Stimulated activated naive CD4-positive, alpha-beta T cell treated with Interleukin-2 at 50 U/mL for 16 hours (primary cell): ENCODE measurements around the gene OR5K2.
A peak's percentile ranks its signal among the peaks of the same experiment; 100 is the strongest.

Experiments used
- DNase-seq: peaks from one replicate; lab custom pipeline; 2025; lab: John Stamatoyannopoulos, UW

The OR5K2 gene

DNA sequence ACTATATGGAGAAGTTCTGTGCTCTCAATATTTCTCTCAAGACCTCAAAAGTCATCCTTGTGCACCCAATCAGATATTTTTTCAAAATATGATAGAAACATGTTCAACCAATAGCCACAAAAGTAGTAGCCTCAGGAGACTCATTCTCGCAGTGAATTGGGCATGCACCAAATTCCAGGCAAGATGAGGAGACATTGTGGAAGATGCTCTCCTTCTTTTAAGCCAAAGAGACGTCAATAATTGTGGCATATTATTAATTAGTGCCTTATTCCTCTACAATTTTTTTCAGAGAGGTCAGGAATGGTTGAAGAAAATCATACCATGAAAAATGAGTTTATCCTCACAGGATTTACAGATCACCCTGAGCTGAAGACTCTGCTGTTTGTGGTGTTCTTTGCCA lies at the start of gene OR5K2:
TSS of gene OR5K2 (plus strand) at position 301 of the 400 bp plus-strand sequence. CDS start at position 301, 0 bp downstream.
- no peak for DNase-seq

DNA sequence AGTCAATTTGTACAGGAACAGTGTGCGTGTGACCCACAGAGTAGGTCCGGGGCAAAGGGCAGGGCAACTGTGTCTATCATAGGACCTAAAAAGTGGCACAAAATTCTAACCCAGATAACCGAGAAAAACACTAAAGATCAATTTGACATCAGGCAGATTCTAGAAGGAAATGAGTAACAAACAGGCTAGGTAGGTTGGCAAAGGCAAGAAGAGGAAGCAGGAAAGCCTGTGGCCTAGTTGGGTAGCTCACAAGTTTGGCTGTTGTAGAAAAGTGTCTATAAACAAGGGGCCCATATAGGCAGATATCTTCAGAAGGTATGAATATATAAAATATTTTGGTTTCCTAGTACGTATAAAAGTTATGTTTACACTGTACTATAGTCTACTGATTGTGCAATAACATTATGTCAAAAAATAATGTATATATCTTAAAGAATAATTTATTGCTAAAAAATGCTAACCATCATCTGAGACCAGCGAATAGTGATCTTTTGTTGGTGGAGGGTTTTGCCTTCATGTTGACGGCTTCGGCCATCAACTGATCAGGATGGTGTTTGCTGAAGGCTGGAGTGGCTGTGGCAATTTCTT lies 47.8 kb upstream of the OR5K2 start:
- DNase-seq = no peak

DNA sequence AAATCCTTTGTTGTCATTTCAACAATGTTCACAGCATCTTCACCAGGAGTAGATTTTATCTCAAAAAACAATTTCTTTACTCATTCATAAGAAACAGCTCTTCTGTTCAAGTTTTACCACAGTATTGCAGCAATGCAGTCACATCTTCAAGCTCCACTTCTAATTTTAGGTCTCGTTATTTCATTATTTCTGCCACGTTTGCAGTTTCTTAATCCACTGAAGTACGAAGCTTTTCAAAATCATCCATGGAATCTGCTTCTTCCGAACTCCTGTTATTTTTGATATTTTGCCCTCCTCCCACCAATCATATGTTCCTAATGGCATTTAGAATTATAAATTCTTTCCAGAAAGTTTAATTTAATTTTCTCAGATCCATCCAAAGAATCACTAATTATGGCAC lies 47.1 kb upstream of the OR5K2 start:
- no peak for DNase-seq

DNA sequence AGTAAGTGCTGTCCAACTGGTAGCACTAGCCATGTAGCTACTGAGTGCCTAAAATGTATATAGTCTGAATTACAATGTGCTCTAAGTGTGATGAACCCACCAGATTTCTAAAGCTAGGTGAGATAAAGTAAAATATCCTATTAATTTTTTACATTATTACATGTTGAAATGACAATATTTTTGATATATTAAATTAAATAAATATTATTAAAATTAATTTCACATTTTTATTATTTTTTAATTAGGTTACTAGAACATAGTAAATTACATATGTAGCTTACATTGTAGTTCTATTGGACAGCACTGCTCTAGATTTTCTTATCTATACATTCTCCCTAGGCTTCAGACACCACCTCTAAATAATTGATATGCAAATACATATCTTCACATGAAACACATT lies 43.7 kb upstream of the OR5K2 start:
- DNase-seq = no peak

DNA sequence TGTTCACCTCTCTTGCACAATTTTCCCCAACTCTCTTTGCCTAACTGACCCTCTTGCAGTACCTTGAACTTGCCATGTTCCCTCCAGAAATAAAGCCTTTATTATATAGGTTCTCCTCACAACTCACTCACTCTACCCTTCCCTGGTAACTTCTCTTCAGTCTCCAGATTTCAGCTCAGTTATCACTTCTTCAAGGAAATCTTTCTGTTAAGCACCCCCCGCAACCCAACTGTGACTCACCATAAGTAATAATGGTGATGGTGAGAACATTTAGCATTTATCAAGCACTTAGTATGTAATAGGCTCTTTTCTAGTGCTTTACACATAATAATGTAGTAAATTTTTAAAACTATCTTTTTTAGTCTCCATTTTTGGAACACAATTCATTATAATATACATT lies 42.6 kb upstream of the OR5K2 start:
- DNase-seq = no peak

DNA sequence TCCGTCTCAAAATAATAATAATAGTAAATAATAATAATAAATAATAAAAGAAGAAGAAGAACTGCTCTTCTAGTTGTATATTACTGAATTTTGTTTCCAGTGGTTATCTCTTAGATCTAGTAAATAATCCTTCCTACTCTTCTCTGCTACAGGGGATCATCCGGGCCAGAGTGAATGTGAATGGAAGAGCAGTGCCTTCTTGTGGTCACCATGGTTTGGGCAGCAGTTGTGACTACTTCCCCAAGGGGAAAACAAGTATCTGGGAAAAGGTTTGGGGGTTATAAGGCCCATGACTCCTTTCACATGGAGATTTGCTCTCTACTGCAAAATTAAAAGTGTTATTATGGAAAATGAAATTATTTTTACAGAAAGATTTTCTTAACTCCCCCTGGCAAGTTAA lies 39.9 kb upstream of the OR5K2 start:
- DNase-seq = no peak

DNA sequence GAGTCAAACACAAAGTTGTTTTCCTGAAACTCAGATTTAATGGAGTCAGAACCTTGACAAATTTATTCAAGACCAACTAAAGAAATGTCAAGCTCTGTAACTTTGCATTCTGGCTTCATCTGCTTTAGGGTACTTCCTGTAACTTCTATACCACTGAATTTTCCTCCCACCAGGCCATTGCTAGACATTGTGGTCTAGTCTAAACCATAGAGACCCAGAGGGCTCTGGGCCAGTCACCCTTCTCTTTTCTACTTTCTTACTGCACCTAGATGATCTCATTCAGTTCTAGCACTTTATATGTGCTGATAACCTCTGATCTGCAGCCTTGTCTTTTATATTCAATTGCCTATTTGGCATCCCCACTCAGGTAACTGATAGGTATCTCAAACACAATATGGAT lies 37.3 kb upstream of the OR5K2 start:
- DNase-seq = no peak

DNA sequence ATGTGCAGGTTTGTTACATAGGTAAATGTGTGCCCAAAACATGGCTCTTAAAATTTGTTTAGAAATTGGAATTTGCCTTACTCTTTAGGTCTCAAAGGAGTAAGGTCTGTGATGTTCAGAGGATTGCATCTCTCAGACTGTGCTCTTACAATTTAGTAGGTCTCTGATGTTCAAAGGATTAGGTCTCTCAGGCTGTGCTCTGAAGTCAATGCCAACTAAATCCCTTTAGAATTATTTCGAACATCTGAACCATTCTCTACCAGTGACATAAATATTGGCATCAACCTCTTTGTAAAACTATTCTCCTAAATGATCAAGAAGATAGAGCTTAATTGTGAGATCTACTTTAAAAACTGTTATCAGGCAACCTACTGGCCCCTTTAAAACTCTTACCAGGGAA lies 34.6 kb upstream of the OR5K2 start, which contains the start of gene OR5K1:
TSS of gene OR5K1 (plus strand) at position 301 of the 400 bp plus-strand sequence. CDS start 6,376 bp downstream, outside the sequence.
- DNase-seq = no peak

DNA sequence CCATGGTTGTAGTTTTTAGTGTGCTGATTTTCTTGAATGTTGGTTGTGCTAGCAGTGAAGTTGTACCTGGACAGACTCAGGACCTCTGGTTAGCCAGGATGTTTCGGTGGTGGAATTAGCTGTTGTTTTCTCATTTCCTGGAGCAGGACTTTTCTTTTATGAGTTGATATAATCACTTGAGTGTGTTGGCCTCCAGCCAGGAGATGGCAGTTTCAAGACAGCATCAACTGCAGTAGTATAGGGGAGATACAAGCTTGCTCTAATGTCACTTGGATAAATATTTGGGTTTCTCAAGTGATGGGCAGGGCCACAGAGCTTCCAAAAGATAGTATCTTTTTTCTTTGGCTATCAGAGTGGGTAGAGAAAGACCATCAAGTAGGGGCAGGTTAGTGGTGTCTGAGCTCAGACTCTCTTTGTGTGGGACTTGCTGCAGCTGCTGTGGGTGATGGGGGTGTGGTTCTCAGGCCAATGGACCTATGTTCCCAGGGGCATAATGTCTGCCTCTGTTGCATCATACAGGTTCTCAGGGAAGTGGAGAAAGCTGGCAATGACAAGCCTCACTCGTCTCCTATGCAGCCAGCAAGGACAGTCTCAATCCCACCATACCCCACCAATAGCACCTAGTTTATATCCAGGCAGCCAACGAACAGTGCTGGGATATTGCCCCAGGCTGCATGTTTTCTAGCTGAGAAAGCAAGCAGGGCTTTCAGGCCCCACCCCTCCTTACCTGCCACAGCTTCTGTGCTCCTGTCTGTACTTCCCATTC lies 14.6 kb upstream of the OR5K2 start:
- no peak for DNase-seq

DNA sequence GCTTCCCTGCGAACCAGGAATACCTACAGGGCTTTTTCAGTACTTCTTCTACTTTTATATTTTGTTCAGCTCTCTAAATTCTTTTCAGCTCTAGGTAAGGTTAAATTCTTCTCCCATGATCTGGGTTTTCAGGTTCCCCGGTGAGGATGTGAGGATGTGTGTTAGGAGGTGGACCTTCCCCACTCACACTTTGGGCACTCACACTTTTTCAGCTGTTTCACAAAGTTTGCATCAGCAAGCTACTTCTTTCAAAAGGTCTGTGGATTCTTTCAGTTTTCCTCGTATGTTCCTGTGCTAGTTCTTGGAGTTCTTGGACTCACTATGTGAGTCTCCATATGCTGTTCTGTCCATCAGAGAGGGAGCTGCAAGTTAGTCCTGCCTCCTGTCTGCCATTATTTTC lies 13.9 kb upstream of the OR5K2 start:
- DNase-seq = no peak

DNA sequence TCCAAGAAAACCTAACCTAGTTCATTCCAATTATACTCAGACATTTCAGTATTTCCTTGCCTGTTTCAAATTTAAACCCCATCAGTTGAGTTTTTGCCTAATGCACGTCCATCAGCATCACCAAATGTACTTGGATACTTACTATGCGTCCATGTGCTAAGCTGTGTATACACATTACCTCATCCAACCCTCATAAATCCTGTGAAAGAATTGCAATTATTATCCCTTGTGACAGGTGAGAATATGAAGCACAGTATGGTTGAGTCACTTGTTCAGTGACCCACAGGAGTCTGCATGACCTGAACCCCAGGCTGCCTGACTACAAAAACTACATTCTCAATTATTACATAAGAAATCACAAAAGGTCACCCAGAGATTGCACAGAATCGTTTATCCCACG lies 2.5 kb downstream of the OR5K2 start:
- DNase-seq = no peak

DNA sequence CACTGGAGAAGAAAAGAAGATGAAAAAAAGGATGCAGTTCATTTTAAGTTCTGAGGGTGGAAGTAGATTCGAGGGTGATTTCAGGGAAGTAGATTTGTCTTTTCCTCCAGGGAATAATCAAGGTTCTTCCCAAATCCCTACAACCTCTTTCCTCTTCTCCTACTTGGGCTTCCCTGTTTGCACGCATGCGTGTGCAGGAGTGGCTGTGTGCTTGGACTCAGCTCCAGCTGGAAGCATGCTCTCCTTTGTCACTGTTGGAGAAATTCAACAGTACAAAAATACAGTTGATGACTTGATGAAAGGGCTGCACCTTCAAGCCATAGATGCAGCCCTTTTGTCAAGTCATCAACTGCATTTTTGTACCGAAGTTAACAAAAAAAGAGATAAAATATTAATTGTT lies 3.8 kb downstream of the OR5K2 start:
- no peak for DNase-seq

DNA sequence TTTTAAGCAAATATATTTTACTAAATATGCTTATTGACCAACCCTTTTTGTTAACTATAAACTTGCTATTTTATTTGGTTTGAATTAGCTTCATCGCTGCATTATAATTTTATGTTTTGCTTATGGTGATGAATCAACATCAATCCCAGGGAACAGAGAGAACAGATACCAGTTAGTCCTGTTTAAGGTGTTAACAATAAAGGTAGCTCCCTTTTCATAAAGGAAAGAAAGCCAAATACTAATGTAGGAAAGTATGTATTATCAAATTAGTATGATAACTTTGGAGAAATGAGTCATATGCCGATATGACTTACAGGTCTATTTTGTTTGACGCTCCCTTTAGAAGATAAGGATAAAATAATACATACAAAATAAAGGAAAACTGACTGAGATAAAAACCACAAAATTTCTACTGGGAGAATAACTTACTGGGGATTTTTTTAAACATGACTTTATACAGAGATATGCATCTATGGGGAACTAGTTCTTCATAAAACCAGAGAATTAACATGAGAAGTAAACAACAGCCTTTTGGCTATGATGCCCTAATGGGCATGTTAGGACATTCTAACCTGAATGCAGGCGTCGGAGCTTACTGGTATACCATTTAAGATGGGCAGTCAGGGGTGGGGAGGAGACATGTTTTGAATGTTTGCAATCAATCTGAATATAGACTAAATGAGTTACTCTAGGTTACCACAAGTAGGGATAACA lies 4.5 kb downstream of the OR5K2 start:
- no peak for DNase-seq

DNA sequence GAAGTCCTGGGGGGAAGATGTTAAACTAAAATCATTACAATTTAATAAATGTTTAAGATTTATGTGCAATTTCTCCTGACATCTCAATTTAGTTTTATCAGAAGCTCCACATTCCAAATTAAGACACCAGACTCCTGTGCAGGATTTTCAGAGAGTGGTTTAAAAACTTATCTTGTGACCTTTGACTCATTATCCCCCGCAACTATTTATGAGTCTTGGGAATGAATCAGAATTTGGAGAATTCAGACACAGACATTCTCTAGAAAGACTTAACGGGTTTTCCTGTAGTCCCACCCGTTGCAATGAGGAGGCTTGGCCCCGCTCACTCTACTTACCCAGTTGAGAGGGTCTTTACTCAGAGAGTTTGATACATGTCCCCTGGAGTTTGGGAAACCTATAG lies 7.1 kb downstream of the OR5K2 start:
- no peak for DNase-seq

DNA sequence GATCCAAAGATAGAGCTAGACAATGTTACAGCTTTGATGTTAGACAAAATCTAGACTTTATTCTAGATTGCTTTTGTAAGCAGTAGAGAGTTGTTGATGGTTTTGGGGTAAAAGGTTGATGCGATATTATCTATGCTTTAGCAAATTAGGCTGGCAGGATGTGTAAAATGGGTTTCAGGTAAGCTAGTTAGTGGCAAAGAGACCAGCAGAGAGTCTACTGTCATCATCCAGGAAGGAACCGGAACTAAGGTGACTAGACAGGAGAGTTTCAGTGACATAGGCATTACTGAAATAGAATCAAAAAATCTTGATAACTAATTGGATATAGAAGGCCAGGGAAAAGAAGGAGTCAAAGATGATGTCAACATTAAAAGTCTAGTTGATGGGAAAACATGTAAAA lies 11.1 kb downstream of the OR5K2 start:
- DNase-seq = no peak

DNA sequence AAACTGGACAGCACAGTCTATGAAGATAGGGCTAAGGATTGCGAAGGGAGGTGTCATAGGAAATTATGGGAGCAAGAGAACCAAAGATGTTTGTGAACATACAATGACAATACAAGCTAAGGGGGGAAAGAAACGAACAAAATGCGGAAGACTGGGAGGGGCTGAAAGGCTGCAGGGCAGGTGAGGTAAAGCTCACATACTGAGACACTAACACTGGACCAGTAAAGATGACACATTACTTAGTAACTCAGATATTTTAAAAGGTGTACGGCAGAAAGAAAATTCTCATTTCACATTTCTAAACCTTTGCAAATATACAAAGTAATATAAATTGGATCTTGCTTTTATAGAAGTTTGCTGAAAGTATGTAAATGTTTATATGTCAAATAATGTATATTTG lies 15.1 kb downstream of the OR5K2 start:
- no peak for DNase-seq

DNA sequence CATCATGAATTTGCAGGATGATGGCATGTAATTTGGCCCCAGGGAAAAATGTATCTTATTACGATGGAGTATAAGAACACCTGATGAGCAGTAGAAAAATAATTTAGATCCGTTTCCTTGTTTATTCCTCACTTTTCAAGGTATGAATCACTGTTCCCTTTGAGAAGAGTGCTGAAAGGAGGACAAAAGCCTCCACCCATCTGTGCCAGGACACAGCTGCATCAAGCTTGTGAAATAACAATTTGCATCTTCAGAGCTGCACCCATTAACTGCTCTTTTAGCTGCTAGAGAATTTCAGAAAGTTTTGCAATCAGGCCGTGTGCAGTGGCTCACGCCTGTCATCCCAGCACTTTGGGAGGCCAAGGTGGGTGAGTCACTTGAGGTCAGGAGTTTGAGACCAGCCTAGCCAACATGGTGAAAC lies 15.6 kb downstream of the OR5K2 start:
- peak; percentile 4 for DNase-seq

DNA sequence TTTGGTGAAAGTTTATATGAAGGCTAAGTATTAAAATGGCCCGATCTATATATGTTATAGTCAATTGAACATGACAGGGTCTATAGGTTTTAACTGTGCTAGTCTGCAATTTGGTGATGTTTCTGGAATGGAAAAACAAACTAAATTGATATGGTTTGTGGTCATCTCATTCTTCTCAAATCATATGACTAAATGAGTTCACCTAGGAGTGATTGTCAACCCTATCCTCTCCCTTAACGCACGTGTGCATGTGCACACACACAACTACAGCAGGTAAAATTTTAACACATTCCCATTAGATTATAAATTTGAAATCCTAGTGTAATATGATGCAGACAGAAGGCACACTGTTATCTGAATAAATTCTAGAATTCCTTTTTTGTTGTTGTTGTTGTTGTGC lies 16.3 kb downstream of the OR5K2 start:
- no peak for DNase-seq

DNA sequence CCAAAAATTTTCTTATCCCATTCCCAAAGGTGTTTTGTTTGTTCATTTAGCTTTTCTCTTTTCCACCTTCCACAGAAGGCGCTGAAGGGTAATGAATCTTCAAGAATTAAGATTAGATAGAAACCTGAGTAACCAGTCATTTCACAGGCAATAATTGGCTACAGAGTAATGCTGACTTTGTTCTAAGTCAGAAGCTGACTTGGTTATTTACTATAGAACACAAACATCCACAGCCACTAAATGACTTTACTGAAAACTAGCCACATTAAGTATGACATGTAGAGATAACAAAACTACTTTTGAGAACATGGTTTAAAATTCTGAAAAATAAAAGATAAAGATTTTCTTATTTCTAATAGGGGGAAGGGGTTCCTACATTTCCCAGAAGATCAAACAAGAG lies 17.5 kb downstream of the OR5K2 start:
- no peak for DNase-seq

DNA sequence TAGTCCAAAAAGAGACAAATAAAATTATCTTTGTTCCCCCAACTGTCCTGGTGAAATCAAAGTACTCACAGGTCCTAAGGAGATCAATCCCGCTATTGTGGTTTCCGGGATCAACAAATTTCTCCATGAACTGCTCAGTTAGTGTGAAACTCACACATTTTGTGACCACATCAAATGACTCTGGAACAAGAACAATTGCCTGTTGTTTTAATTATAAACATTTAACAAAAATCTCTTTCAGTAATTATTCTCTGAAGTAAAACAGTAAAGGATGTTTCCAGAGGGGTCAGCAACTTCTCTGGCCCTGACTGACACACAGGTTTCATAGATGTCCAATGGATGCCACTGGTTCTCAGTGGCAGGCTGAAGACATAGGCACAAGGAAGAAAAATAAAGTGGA lies 21.3 kb downstream of the OR5K2 start:
- DNase-seq = no peak

DNA sequence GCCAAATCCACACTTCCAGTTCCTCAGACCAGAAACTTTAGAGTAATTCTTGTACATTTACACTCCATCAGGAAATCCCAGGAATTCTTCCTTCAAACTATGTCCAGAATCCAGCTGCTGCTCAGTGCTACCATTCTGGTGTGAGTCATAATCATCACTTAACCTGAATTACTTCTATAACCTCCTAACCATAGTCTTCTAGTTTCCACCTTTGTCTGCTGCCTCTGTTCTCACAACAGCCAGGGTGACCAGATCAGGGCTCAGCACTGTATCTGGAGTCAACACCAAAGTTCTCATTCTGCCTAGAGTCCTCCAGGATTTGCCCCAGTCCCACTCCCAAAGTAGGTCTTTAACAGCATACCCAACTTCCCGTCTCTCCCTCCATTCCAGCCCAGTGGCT lies 21.9 kb downstream of the OR5K2 start:
- DNase-seq = peak; percentile 6

DNA sequence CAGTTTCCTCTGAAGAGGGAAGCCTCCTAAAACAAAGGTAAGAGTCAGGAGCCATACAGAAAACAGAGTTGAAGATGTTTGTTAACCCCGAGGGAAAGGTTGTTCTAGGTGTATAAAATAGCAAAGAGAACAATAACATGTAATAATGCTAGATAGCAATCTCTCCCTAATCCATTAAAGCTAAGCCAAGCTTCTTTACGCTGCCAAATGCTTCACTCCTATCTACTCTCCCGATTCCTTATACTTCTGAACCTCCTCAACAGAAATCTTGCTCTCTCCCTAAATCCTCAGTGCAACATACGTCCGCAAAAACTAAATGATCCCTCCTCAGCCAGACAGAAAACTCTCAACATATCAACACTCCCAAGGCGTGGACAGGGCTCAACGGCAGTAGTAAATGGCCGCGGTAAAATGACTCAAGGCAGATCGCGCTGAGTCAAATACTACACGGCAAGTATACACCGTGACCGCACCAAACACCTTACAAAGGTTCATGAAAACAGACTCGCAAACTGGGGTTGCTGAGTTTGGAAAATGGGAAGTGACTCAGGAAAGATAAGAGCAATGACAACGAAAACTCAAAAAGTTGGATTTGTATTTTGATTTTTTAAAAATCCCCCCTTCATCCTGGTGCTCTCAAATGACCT lies 24.5 kb downstream of the OR5K2 start:
- peak; percentile 62 for DNase-seq
